HG03108 (cell line): ENCODE data around the gene SLC20A1.
A peak's percentile ranks its signal among the peaks of the same experiment; 100 is the strongest.

Experiments used
- ATAC-seq: cut with Tn5 transposase; IDR thresholded peaks from one replicate; pipeline ENCODE4 v1.9.1; 2021; ENCODE audit warnings: moderate library complexity; ENCODE audit not compliant: unreplicated experiment

Gene SLC20A1

GRCh38 chr2:112623913-112624777 is 21.6 kb upstream of the SLC20A1 start:
- no peak for ATAC-seq

- ATAC-seq = no peak
These were observed 20.1 kb upstream of the SLC20A1 start for GRCh38 chr2:112625474-112626114.

- no peak for ATAC-seq
These were observed 19.1 kb upstream of the SLC20A1 start for GRCh38 chr2:112626604-112627059.

- no peak for ATAC-seq
These were observed 18.4 kb upstream of the SLC20A1 start for GRCh38 chr2:112627060-112628040.

GRCh38 chr2:112629224-112629623 is 16.5 kb upstream of the SLC20A1 start:
- ATAC-seq = no peak

- ATAC-seq = no peak
These were observed 15.9 kb upstream of the SLC20A1 start for GRCh38 chr2:112629823-112630222.

- ATAC-seq = no peak
These were observed 15.5 kb upstream of the SLC20A1 start for GRCh38 chr2:112630268-112630667.

GRCh38 chr2:112633708-112634107 is 12.0 kb upstream of the SLC20A1 start:
- no peak for ATAC-seq

GRCh38 chr2:112634153-112634873 is 11.4 kb upstream of the SLC20A1 start:
- ATAC-seq = no peak

GRCh38 chr2:112634874-112635157 is 10.9 kb upstream of the SLC20A1 start:
- no peak for ATAC-seq

- ATAC-seq = peak; percentile 93
These were observed 9.0 kb upstream of the SLC20A1 start for GRCh38 chr2:112636605-112637288.

GRCh38 chr2:112637289-112637660 is 8.5 kb upstream of the SLC20A1 start:
- no peak for ATAC-seq

- no peak for ATAC-seq
These were observed 5.8 kb upstream of the SLC20A1 start for GRCh38 chr2:112639936-112640335.

- ATAC-seq = no peak
These were observed 5.3 kb upstream of the SLC20A1 start for GRCh38 chr2:112640467-112640799.

GRCh38 chr2:112640800-112641675 is 4.7 kb upstream of the SLC20A1 start:
- no peak for ATAC-seq

GRCh38 chr2:112641701-112642100 is 4.0 kb upstream of the SLC20A1 start:
- ATAC-seq = no peak

GRCh38 chr2:112642561-112642960 is 3.2 kb upstream of the SLC20A1 start:
- ATAC-seq = no peak

- no peak for ATAC-seq
These were observed 2.8 kb upstream of the SLC20A1 start for GRCh38 chr2:112642966-112643365.

GRCh38 chr2:112643488-112643887 is 2.3 kb upstream of the SLC20A1 start:
- no peak for ATAC-seq
